ENCODE data around the gene CHP2.
"Not testable (repeated sequence)": the region's sequence is repeated elsewhere in the genome, so short reads cannot be mapped to it uniquely, and the experiment has no call there.

The CHP2 gene

DNA sequence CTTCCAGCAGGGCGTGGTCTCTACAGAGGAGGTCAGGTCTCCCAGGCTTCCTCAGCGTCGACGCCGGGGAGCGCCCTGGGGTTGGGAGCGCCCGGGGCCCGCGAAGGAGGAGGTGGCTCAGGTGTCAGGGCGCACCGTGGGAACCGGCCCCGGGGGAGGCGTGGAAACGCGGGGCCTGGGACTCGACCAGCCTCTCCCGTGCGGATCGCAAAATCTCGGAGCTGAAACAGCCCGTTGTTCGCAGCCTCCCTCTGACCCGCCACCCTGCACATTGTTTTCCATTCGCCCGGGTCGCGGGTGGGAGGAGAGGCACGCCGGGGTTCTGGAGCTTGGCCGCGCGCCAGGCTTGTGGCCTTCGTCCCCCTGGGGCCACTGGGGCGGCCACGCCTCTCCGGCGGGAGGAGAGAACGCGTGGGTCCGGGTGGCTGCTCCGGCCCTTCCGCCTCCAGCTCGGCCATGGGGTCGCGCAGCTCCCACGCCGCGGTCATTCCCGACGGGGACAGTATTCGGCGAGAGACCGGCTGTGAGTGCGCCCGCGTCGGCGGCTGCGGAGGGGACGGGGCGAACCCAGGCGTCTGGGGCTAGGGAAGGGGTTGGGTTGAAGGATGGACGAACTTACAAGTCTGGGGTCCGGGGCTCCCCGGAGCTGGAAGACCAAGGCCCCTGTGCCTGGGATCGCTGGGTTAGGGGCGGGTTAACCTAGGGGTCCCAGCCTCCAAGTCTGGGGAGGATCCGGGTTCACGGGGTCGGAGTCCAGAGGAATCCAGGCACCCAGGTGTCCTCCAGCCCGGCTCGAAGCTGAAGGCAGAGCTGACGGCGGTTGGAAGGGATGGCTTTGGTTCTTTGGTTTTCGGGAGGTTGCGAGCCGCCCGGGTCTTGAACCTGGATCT lies at the start of gene CHP2:
CHP2 (plus strand) TSS at position 433 of the 890 bp plus-strand sequence; CDS start at position 457, 24 bp downstream.
- peak within 1 kb of the TSS; percentile 1 for H3K4me3 ChIP-seq (ENCODE audit: low read depth, low read length)

DNA sequence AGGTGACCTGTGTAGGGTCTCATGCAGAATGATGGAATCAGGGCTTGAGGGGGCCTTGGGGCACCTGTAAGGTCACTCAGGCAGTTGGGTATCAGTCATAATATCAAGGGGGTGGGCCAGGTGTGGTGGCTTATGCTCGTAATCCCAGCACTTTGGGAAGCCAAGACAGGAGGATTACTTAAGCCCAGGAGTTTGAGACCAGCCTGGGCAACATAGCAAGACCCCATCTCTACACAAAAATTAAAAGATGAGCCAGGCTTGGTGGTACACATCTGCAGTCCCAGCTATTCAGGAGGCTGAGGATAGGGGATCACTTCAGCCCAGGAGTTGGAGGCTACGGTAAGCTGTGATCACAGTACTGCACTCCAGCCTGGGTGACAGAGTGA lies 49.3 kb upstream of the CHP2 start:
- H3K4me3 ChIP-seq (ENCODE audit: low read depth, low read length) = no peak overlapping the region

DNA sequence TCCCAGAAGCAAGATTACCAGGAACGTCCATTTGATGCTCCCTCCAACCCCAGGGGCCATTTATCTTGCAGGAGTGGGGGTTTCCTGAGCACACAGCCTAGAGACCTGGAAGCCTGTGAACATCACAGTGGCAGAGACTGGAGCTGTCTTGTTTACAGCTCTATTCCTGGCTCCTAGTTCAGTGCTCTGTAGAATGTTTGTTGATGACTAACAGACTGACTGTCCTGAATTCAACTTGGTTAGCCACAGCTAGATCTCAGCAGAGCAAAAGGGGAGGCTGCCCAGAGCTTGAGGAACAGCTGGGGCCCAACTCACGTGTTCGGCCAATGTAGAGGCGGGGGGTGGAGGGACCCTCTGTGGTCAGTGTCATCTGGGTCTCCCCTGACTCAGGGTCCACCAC lies 48.4 kb upstream of the CHP2 start:
- no peak overlapping the region for H3K4me3 ChIP-seq (ENCODE audit: low read depth, low read length)

DNA sequence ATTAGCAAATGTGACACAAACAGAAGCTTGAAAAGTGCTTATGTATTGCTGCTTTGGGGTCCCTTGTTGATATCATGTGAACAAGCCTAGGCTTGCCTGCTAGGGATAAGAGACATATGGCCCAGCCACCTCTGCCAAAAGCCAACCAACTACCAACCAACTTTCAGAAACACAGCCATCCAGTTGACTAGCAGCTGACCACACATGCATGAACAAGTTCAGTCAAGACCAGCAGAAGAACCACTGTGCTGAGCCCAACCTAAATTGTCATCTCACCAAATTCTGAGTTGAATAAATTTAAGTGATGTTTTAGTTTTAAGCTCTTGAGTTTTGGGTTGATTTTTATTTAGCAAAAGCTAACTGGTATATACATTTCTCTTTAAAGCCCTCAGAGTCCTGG lies 45.3 kb upstream of the CHP2 start:
- H3K4me3 ChIP-seq (ENCODE audit: low read depth, low read length) = no peak overlapping the region

DNA sequence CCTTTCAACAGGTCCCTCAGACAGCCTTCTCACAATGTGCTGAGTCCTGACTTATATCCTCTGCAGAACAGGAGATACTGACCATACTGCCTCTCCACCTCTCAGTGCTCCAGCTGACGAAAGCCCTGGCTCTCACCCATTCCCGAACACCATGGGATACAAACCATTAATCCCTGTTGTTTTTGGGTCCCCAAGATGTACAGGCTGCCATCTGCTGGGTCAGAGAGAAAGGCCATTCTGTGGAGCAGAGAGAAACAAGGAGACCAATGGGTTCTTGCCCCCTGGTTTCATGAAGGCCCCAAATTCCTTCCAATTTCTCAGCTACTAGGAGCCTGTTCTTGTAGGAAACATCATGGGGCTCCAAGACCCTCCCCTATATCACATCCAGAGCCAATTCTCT lies 44.8 kb upstream of the CHP2 start:
- no peak overlapping the region for H3K4me3 ChIP-seq (ENCODE audit: low read depth, low read length)

DNA sequence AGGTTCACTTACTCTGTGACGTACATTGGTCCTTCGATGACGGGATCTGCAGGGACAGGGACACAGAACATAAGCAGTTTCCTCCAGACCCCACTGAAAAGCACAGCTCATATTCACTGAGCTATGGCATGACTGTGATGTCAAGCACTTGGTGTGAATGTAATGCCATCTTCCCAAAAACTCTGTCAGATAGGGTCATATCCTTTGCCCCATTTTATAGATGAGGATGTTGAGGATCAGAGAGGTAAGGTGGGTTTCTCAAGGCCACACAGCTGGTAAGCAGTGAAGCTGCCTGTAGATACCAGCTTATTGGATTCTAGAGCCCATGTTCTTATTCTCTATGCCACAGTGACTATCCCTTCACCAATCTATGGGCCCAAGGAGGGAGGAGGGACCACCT lies 44.3 kb upstream of the CHP2 start:
- H3K4me3 ChIP-seq (ENCODE audit: low read depth, low read length) = no peak overlapping the region

DNA sequence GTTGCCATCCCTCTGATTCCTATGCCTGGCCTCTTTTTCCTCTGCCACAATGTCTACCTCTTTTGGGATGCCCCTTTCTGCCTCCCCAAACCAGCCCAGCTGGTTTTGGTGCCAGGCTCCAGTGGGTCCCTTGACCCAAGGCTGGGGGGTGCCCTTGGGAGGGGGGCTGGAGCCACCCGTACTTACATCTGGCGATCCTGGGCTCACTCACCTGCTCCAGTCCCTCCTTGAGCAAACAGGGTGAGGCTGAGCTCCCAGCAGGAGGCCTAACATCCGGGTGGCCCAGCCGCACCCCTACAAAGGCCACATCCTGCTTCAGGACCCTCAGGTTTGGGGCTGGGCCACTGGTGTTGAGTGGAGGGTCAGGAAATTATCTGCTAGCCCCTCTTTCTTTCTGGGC lies 43.0 kb upstream of the CHP2 start:
- H3K4me3 ChIP-seq (ENCODE audit: low read depth, low read length) = no peak overlapping the region

DNA sequence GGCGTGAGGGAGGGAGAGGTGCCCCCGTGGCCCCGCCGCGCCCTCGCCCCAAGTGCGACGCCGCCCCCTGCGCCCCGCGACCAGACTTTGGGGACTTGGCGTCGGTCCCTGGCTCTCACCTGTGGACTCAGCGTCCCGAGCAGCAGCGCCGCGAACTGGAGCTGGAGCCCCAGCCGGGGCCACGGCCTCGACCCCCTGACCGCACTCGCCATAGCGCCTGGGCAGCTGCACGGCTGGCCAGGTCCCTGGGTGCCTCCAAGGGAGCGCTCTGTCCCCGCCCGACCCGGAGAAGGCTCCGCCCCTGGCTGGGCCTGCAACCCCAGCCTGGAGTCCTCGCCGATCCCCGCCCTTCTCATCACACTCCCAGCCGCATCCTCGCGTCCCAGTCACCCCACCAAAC lies 41.9 kb upstream of the CHP2 start, which contains the start of gene ERN2:
ERN2 (minus strand) TSS at position 247 of the 400 bp plus-strand sequence; CDS start at position 212, 35 bp downstream.
- peak within 1 kb of the TSS; percentile 33 for H3K4me3 ChIP-seq (ENCODE audit: low read depth, low read length)

DNA sequence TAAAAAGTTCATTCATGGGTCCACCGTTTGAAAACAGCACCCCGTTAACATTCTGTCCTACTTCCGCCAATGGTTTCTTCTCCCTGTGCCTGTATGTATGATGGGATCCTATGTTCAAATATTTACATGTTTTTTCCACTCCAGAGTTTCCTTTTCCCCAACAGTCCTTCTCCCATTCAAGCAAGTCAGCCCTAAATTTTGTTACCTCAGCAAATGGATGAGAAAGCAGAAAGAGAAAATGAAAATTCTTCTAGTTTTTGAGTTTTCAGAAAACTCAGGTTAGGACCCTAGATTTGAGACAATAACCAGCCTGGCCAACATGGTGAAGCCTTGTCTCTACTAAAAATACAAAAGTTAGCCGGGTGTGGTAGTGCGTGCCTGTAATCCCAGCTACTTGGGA lies 38.3 kb upstream of the CHP2 start:
- no peak overlapping the region for H3K4me3 ChIP-seq (ENCODE audit: low read depth, low read length)

DNA sequence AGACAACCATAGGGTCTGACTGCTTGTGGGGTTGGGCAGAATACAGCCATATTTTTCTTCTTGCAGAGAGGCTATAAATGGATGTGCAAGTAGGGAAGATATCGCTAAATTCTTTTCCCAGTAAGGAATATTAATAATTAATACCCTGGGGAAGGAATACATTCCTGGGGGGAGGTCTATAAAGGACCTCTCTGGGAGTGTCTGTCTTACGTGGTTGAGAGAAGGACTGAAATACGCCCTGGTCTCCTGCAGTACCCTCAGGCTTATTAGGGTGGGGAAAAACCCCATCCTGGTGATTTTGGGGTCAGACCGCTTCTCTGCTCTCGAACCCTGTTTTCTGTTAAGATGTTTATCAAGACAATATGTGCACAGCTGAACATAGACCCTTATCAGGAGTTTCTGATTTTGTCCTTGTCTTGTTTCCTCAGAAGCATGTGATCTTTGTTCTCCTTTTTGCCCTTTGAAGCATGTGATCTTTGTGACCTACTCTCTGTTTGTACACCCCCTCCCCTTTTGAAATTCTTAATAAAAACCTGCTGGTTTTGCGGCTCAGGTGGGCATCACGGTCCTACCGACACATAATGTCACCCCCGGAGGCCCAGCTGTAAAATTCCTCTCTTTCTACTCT lies 32.1 kb upstream of the CHP2 start:
- not testable (repeated sequence) for H3K4me3 ChIP-seq (ENCODE audit: low read depth, low read length)

DNA sequence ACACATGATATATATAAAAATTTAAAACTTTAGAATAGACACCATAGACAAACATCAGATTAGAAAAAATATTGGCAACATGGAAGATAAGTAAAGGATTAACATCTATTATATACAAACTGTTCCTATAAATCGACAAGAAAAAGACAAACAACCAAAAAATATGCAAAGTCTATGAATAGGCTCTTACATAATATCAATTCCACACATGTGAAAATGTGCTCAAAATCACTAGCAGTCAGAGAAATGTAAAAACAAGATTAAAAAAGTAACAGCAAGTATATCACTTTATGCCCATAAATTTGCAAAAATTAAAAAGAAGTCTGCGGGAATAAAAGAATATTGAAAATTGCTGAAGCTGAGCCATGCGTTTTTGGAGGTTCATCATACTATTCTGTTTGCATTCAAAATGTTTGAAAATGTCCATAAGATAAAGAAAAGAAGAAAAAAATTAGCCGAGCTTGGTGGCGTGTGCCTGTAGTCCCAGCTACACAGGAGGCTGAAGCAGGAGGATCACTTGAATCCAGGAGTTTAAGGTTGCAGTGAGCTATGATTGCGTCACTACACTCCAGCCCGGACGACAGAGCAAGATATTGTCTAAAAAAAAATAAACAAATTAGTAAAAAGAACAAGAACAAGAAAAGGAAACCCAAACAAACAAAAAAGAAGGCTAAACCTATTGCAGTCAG lies 30.6 kb upstream of the CHP2 start:
- H3K4me3 ChIP-seq (ENCODE audit: low read depth, low read length) = no peak overlapping the region

DNA sequence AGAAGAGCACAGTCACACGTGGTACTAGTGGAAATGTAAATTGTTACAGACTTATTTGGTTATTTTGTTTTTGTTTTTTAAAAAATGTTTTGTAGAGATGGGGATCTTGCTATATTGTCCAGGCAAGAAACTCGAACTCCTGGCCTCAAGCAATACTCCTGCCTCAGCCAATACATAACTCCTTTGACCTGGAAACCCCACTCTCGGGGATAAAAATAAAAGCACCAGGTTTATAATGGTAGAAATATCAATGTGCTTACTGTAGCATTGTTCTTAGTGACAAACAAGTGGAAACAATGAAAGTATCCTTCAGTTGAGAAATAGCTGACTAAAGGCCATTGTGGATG lies 30.1 kb upstream of the CHP2 start:
- no peak overlapping the region for H3K4me3 ChIP-seq (ENCODE audit: low read depth, low read length)

DNA sequence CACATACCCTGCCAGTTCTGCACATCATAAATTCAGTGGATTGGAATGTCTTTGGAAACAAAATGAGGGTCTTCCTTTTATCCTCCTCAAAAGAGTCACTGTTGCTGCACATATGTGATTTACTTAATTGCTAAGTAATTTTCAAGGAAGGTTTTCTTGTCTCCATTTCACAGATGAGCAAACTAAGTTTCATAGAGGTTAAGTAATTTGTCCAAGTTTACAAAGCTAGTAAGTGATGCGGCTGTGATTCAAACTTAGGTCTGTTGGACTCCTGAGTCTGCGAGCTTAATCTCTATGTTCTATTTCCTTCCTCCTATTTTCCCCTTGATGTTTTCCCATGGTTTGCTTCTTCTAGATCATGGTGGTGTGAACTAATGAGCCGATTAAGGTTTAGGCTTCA lies 28.1 kb upstream of the CHP2 start:
- H3K4me3 ChIP-seq (ENCODE audit: low read depth, low read length) = no peak overlapping the region

DNA sequence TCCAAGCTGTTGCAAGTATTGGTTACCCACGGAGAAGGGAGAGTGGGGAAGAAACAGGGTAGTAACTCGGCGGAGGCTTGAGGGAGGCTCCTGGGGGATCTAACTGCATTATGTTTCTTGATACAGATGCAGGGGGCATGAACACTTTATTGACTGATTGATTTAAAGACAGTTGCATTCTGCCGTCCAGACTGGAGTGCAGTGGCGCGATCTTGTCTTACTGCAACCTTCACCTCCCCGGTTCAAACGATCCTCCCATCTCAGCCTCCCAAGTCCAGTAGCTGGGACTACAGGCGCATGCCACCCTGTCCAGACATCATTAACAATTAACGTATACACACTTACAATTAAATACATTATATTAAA lies 26.7 kb upstream of the CHP2 start:
- no peak overlapping the region for H3K4me3 ChIP-seq (ENCODE audit: low read depth, low read length)

DNA sequence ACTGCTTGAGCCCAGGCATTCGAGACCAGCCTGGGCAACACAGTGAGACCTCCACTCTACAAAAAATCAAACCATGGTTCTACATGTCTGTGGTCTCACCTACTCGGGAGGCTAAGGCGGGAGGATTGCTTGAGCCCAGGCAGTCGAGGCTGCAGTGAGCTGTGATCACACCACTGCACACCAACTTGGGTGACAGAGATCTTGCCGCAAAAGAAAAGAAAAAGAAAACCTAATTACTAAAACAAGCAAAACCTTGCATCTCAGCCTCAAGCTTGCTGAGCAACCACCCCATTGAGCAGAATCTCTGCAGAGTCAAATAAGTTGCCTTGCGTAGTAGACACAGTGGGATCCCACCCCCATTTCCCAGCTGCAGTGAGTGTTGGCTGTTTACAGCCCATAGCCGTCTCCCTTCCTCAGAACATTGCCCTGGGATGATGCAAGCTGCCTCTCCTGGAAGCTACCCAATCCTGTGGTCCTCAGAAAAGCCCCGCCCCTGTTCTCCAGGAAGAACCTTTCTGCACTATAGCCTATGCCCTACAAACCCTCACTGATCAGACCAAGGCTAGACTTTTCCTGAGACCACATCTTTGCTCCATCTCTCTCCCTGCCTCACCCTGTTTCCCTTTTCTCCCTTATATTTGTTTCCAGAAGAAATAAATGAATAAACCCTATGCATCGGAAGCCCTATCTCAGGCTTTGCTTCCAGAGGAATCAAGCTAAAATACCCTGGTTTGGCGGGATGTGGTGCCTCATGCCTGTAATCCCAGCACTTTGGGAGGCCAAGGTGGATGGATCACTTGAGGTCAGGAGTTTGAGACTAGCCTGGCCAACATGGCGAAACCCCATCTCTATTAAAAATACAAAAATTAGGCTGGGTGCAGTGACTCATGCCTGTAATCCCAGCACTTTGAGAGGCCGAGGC lies 25.1 kb upstream of the CHP2 start:
- no peak overlapping the region for H3K4me3 ChIP-seq (ENCODE audit: low read depth, low read length)

DNA sequence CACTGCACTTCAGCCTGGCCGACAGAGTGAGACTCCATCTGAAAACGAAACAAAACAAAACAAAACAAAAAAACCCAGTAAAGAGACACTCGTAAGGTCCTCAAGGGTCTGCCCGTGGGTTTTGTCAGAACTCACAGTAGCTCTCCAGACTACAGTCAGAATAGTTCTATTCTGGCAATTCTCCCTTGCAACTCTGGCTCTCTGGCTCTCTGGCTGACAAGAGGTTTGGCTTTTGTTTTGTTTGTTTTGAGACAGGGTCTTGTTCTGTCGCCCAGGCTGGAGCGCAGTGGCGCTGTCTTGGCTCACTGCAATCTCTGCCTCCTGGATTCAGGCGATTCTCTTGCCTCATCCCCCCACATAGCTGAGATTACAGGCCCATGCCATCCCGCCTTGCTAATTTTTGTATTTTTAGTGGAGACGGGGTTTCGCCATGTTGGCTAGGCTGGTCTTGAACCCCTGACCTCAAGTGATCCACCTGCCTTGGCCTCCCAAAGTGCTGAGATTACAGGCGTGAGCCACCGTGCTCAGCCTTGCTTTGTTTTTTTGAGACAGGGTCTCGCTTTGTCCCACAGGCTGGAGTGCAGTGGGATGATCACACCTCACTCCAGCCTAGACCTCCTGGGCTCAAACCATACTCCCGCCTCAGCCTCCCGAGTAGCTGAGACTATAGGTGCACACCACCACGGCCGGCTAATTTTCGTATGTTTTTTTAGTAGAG lies 20.5 kb upstream of the CHP2 start:
- H3K4me3 ChIP-seq (ENCODE audit: low read depth, low read length) = no peak overlapping the region

DNA sequence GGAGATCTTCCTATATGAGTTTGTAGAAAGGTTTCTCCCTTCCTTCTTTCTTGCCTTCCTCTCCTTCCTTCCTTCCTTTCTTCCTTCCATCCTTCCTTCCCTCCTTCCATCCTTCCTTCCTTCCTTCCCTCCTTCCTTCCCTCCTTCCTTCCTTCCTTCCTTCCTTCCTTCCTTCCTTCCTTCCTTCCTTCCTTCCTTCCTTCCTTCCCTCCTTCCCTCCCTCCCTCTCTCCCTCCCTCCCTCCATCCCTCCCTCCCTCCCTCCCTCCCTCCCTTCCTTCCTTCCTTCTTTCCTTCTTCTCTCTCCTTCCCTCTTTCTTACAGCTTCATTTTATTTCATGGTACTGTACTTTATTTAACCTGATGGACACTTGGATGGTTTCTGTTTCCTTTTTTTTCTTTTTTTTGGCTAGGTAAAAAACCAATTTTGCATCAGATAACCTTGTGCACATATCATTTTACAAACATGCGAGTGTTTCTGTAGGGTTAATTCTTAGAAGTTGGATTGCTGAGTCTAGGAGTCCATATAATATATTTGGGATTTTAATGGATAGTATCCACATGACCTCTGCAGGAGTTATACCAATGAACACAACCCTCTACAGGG lies 17.3 kb upstream of the CHP2 start:
- H3K4me3 ChIP-seq (ENCODE audit: low read depth, low read length) = not testable (repeated sequence)

DNA sequence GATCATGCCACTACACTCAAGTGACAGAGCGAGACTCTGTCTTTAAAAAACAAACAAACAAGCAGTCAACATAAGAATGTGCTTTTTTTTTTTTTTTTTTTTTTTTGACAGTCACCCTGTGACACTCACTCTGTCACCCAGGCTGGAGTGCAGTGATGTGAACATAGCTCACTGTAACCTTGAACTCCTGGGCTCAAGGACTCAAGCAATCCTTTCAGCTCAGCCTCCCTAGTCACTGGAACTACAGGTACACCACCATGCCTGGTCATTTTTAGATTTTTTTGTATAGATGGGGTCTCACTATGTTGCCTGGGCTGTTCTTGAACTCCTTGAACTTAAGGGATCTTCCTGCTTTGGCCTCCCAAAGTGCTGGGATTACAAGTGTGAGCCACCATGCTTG lies 15.3 kb upstream of the CHP2 start:
- no peak overlapping the region for H3K4me3 ChIP-seq (ENCODE audit: low read depth, low read length)

DNA sequence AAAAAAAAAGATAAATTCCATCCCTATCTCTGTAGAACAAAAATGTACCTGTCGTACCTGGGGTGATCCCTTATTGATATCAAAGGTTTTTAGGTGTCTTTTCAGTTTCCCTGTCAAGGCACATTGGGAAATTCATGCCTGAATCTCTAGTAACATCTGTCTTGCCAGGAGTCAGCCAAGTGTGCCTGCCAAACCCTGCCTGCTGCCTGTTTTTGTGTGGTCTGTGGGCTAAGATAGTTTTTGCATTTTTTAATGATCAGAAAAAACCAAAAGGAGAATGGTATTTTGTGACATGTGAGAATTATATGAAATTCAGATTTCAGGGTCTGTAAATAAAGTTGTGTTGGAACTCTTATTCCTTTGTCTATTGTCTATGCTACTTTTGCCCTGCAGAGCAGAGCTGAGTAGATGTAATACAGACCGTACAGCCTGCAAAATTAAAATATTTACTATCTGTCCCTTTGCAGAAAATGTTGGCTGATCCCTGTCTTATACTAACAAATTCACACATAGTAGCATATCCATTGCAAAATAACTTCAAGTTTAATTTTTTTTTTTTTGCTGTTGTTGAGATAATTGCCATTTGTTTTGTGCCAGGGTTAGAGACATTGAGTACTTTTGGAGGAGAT lies 13.0 kb upstream of the CHP2 start:
- no peak overlapping the region for H3K4me3 ChIP-seq (ENCODE audit: low read depth, low read length)
